HUES48 (cell line): Measurements from ENCODE around the gene WNT9A.

Source experiments
- H3K27ac ChIP-seq: one replicate; pipeline ENCODE4 v1.7.0; 2013; ENCODE audit warnings: low read depth, low read length, inconsistent platforms
- H3K27me3 ChIP-seq: 2 replicates; pipeline ENCODE4 v1.6.1; 2013; ENCODE audit warnings: mild to moderate bottlenecking, low read length; ENCODE audit not compliant: control insufficient read depth, insufficient read depth
- H3K36me3 ChIP-seq: 2 replicates; pipeline ENCODE4 v1.6.1; 2013; ENCODE audit warnings: low read length; ENCODE audit not compliant: control insufficient read depth, insufficient read depth
- H3K4me1 ChIP-seq: 2 replicates; pipeline ENCODE4 v1.6.1; 2013; ENCODE audit warnings: mild to moderate bottlenecking, low read length; ENCODE audit not compliant: control insufficient read depth, insufficient read depth
- H3K4me3 ChIP-seq: 2 replicates; pipeline ENCODE4 v1.5.1; 2013; ENCODE audit warnings: mild to moderate bottlenecking, low read depth, low read length
- H3K9ac ChIP-seq: 2 replicates; pipeline ENCODE4 v1.6.1; 2013; ENCODE audit warnings: mild to moderate bottlenecking, low read depth, low read length, moderate library complexity
- H3K9me3 ChIP-seq: 2 replicates; pipeline ENCODE4 v1.6.1; 2013; ENCODE audit warnings: low read length; ENCODE audit not compliant: control insufficient read depth, insufficient read depth

Gene WNT9A

GRCh38 chr1:227869279-227869842, 78.4 kb downstream of the WNT9A start:
- Histone ChIP-seq H3K9me3 (peaks cover 6% of the 10 kb centered on the region; the same call in 1 of the 2 replicates), H3K4me3 (no peak overlapping the region), H3K4me1 (no peaks in the 10 kb centered on the region), H3K36me3 (no peaks in the 10 kb centered on the region), H3K27ac (no peak overlapping the region), H3K9ac (no peak overlapping the region), H3K27me3 (no peaks in the 10 kb centered on the region)
